Ammon's horn (tissue), 1 donor: ENCODE measurements around the gene RIPK3.
"Not testable (repeated sequence)": the region's sequence is repeated elsewhere in the genome, so short reads cannot be mapped to it uniquely, and the experiment has no call there.

Experiments used
- DNase-seq: peaks from one replicate; pipeline ENCODE4 v3.0.0-alpha.2; 2016; ENCODE audit warnings: low spot score

Gene RIPK3

GRCh38 chr14:24339284-24340151 is at the start of gene RIPK3:
Gene RIPK3 (minus strand): TSS chr14:24339991. CDS start chr14:24339826, 165 bp downstream.
- DNase-seq: no peak

- no peak for DNase-seq
These were observed 49.5 kb upstream of the RIPK3 start for GRCh38 chr14:24389226-24389848.

- DNase-seq: no peak
These were observed 48.8 kb upstream of the RIPK3 start for GRCh38 chr14:24388474-24389179.

- DNase-seq: not testable (repeated sequence)
These were observed 47.8 kb upstream of the RIPK3 start for GRCh38 chr14:24387579-24387978.

GRCh38 chr14:24387009-24387345 is 47.2 kb upstream of the RIPK3 start:
- DNase-seq: no peak

- DNase-seq: no peak
These were observed 45.7 kb upstream of the RIPK3 start for GRCh38 chr14:24385524-24385923.

GRCh38 chr14:24384169-24384568 is 44.4 kb upstream of the RIPK3 start:
- DNase-seq: no peak

- no peak for DNase-seq
These were observed 42.2 kb upstream of the RIPK3 start for GRCh38 chr14:24382064-24382371.

GRCh38 chr14:24381363-24382063 is 41.7 kb upstream of the RIPK3 start:
- DNase-seq: no peak

- DNase-seq: no peak
These were observed 40.3 kb upstream of the RIPK3 start for GRCh38 chr14:24379907-24380730.

- no peak for DNase-seq
These were observed 39.5 kb upstream of the RIPK3 start for GRCh38 chr14:24378981-24379906.

GRCh38 chr14:24378327-24378726 is 38.5 kb upstream of the RIPK3 start:
- DNase-seq: no peak

- DNase-seq: no peak
These were observed 37.9 kb upstream of the RIPK3 start for GRCh38 chr14:24377657-24378056.

- no peak for DNase-seq
These were observed 37.3 kb upstream of the RIPK3 start for GRCh38 chr14:24377126-24377525.

- DNase-seq: no peak
These were observed 36.8 kb upstream of the RIPK3 start for GRCh38 chr14:24376448-24377070.

GRCh38 chr14:24372701-24373416 is 33.1 kb upstream of the RIPK3 start:
- DNase-seq: no peak

- DNase-seq: not testable (repeated sequence)
These were observed 31.8 kb upstream of the RIPK3 start for GRCh38 chr14:24371605-24372004.

- DNase-seq: no peak
These were observed 31.0 kb upstream of the RIPK3 start for GRCh38 chr14:24370748-24371147.
